GM18517 (cell line): ENCODE measurements around the gene CEBPA.
"Not testable (repeated sequence)": the region's sequence is repeated elsewhere in the genome, so short reads cannot be mapped to it uniquely, and the experiment has no call there.

Experiments
- ATAC-seq: cut with Tn5 transposase; IDR thresholded peaks from one replicate; pipeline ENCODE4 v1.9.1; 2021; ENCODE audit warnings: mild to moderate bottlenecking, moderate library complexity; ENCODE audit not compliant: unreplicated experiment

The CEBPA gene

GRCh38 chr19:33301144-33301899 is 1.0 kb downstream of the CEBPA start:
- no peak for ATAC-seq

- no peak for ATAC-seq
These were observed 1.5 kb downstream of the CEBPA start for GRCh38 chr19:33300894-33301143.

DNA sequence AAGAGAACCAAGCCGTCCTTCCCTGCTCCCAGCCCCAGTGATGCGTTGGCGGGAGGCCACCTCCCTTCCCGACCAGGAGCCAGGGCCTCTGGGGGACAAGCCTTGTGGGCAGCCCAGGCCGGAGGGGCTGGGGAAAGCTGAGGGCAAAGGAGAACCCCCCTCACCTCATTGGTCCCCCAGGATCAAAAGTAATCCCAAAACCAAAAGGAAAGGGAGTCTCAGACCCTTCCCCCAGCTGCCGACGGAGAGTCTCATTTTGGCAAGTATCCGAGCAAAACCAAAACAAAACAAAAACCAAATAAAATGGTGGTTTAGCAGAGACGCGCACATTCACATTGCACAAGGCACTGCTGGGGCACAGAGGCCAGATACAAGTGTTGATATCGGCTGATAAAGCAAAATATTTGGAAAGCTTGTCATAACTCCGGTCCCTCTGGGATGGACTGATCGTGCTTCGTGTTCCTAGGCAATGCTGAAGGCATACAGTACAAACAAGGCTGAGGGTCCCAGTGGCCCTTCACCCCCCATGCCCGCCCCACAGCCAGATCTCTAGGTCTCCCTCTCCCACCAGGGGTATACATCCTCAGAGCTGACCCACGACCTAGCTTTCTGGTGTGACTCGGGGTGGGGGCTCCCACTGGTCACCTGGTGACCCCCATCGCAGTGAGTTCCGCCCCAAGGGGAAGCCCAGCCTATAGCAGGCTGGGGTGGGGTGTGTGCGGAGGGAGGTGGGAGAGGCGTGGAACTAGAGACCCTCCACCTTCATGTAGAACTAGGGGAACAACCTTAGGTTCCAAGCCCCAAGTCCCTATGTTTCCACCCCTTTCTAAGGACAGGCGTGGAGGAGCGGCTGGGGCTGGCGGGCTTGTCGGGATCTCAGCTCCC is 2.1 kb downstream of the CEBPA start:
- no peak for ATAC-seq

DNA sequence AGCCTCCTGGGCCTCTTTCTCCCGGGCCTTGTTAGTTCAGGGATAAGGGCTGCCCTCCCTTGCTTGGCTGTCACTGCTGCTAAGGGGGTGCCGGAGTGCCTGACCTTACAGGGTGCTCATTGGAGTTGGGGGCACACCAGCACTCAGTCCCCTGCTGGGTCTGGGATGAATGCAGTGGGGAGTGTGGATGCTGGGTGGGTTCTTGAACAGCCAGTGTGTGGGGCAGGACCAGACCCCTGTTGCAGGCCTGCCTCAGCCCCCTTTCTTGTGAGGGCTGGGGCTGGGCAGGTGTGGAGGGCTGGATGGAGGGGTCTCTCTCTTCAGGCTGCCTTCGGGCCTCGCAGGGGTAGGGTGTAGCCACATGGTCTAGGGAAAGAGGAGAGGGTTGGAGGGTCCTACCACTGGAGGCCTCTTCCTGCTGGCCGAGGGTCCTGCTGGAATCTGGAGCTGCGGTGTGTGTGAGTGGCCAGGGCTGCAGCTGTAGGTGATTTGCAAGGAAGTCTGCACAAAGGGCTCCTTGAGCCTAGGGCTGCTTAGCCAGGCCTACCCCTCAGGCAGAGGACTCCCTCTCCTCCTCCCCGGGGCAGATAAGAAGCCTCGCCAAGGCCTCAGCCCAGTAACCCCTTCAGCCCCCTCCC is 3.2 kb downstream of the CEBPA start:
- ATAC-seq: no peak

GRCh38 chr19:33298146-33298911 is 4.0 kb downstream of the CEBPA start:
- ATAC-seq: no peak

DNA sequence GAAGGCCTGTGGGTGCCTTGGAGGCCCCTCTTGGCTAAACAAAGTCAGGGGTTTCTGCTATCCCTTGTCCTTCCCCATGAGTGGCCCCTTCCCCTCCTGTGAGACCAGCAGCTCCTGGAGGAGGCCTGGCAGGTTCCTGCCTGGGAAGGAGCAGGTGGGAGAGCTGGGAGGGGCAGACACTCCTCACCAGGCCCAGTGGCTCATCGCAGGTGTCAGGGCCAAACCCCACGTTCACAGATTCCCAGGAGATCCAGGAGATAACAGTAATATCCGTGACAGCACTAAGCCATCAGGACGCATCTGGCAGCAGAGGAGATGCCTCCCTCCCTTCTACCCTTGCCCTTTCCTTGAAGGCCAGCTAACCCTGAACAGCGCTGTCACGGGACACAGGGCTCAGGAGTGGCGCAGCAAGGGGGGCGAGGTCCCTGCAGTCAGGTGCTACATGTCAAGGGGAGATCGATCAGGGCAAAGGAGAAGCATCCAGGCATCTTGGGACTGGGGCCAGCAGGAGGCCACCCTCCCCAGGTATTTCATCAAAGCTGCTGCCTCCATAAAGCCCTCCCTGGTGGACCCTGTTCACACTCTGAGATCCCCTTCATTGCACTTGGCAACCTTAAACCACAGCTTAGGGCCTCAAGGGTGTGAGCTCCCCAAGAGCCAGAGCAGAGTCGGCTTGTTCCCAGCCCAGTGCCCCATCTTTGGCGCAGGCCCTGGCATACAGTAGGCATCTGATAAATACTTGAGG is 4.8 kb downstream of the CEBPA start:
- ATAC-seq: no peak

GRCh38 chr19:33296488-33296971 is 5.8 kb downstream of the CEBPA start:
- no peak for ATAC-seq

- no peak for ATAC-seq
These were observed 6.5 kb downstream of the CEBPA start for GRCh38 chr19:33295621-33296487.

GRCh38 chr19:33295046-33295445 is 7.3 kb downstream of the CEBPA start:
- ATAC-seq: not testable (repeated sequence)

DNA sequence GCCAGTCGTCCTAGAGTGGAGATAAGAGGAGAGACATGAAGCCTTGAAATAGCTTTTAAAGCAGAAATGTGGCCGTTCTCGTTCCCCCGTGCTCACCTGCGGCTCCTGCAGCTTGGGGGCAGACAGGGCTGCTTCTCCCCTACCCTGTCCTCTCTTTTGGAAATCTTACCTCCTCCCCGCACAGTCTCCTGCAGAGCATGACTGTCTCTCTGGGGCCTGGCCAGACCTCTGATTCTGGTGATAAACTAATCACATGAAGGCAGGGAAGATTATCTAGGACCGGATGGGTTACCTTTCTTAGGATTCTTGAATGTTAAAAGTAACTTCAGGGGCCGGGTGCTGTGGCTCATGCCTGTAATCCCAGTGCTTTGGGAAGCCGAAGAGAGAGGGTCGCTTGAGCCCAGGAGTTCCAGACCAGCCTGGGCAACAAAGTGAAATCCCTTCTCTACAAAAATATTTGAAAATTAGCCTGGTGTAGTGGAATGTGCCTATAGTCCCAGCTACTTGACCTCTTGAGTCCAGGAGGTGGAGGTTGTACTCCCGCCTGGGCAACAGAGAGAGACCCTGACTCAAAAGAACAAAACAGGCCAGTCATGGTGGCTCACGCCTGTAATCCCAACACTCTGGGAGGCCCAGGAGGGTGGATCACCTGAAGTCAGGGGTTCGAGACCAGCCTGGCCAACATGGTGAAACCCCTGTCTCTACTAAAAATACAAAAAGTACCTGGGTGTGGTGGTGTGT is 8.1 kb downstream of the CEBPA start:
- ATAC-seq: no peak

GRCh38 chr19:33293255-33294057 is 8.9 kb downstream of the CEBPA start:
- ATAC-seq: no peak

- ATAC-seq: no peak
These were observed 9.6 kb downstream of the CEBPA start for GRCh38 chr19:33292595-33293254.

GRCh38 chr19:33291623-33292534 is 10.5 kb downstream of the CEBPA start:
- no peak for ATAC-seq

DNA sequence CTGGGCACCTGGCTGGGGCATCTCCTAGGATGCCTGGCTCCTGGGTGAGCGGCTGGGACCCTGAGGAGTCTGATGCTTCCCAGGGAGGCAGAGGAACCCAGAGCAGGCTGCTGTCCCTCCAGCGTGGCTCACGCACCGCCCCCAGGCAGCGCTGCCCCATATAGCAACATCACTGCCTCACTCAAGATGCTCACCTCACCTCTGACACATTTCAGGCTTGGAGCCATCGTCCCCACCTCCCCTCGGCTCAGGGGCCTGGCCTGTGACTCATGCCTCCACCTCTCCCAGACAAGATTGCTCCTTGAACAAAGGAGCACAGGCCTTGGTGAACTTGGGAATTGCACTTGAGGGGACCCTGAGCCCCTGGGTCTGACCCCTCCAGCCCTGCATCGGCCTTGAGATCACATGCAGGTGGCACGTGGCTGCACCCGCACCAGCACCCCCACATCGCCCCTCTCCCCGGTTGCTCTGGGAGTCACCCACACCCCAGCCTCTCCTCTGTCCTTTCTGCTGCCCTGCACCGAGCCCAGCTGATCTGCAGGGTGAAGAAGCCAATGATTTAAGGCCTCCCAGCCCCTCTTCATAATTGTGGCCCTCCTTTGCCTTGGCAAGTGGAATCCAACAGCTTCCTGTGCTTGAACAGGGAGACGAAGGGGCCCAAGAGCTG is 11.2 kb downstream of the CEBPA start:
- no peak for ATAC-seq

- no peak for ATAC-seq
These were observed 12.1 kb downstream of the CEBPA start for GRCh38 chr19:33290082-33290815.
